Measurements from ENCODE around the gene FAM156A. TPM values are rescaled to one million over a fixed set of nuclear protein-coding genes. Genes with fewer than 3 reads are reported as not detected.
A peak's percentile ranks its signal among the peaks of the same experiment; 100 is the strongest.
"Not testable (repeated sequence)": the region's sequence is repeated elsewhere in the genome, so short reads cannot be mapped to it uniquely, and the experiment has no call there.

FAM156A gene
- total and polyA plus RNA-seq, 9 donors = 8.7 to 24.1 (median 17.2) TPM

- H3K27ac ChIP-seq = peak overlapping the region in 1 of 2 donors; percentile 23
- no peaks in the 10 kb centered on the region for H3K9me3 ChIP-seq
- H3K27me3 ChIP-seq = no peaks in the 10 kb centered on the region
- intact Hi-C loops (cut with DNase I) = no loop called here
- WGBS, 3 donors = 31 to 45% (median 33%) methylated on average over 5 of the region's 5 CpGs
- peak overlapping the region; percentile 13 for H3K4me3 ChIP-seq
- peaks cover 6% of the 10 kb centered on the region for H3K4me1 ChIP-seq (ENCODE audit: insufficient read depth)
- DNase-seq = peak in 1 of 5 donors; percentile 45
- no peak for TF ChIP-seq CTCF (IDR thresholded peaks at IDR 0.05)
- no peak for TF ChIP-seq EP300 (IDR thresholded peaks at IDR 0.05)
- TF ChIP-seq POLR2A (IDR thresholded peaks at IDR 0.05) = no peak
- no peaks in the 10 kb centered on the region for H3K36me3 ChIP-seq
Observed at GRCh38 chrX:52983321-52984000, 25.1 kb upstream of the FAM156A start.

DNA sequence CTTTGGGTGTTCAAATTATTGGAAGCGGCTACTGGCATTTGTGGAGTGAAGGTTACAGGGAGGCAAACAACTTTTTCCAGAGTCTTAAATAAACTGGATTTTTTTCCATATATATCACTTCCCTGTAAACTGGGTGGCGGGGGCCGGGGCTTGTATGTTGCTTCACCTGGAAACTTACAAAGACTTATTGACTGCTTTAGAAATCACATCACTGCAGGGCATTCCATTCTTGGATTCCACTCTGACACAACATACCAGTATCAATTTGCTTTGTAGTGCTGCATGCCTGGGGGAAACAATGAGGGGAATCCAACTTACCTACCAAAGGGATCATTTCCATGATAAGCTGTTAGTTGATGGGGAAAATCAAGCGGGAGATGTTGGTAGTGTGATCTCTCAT is 21.7 kb upstream of the FAM156A start:
- Histone ChIP-seq H3K27ac (no peak overlapping the region), H3K4me3 (no peak overlapping the region), H3K9me3 (no peaks in the 10 kb centered on the region), H3K27me3 (no peaks in the 10 kb centered on the region), H3K4me1 (ENCODE audit: insufficient read depth) (peaks cover 6% of the 10 kb centered on the region), H3K36me3 (no peaks in the 10 kb centered on the region)
- 57 to 79% (median 62%) methylated on average over 4 of the region's 4 CpGs for WGBS, 3 donors
- intact Hi-C loops (cut with DNase I) = no loop called here
- no peak for DNase-seq
- TF ChIP-seq EP300 (IDR thresholded peaks at IDR 0.05) (no peak), POLR2A (IDR thresholded peaks at IDR 0.05) (no peak), CTCF (IDR thresholded peaks at IDR 0.05) (no peak)

- H3K27me3 ChIP-seq = no peaks in the 10 kb centered on the region
- no peak overlapping the region for H3K27ac ChIP-seq
- H3K4me3 ChIP-seq = no peak overlapping the region
- 29 to 37% (median 29%) methylated on average over 4 of the region's 4 CpGs for WGBS, 3 donors
- no peaks in the 10 kb centered on the region for H3K9me3 ChIP-seq
- H3K36me3 ChIP-seq = no peaks in the 10 kb centered on the region
- TF ChIP-seq CTCF (IDR thresholded peaks at IDR 0.05) (no peak), EP300 (IDR thresholded peaks at IDR 0.05) (no peak), POLR2A (IDR thresholded peaks at IDR 0.05) (no peak)
- intact Hi-C loops (cut with DNase I) = no loop called here
- DNase-seq = peak in 2 of 5 donors; percentile 28 to 52
- peaks cover 6% of the 10 kb centered on the region for H3K4me1 ChIP-seq (ENCODE audit: insufficient read depth)
Observed at GRCh38 chrX:52979568-52979967, 21.2 kb upstream of the FAM156A start.

GRCh38 chrX:52977953-52978352 is 19.6 kb upstream of the FAM156A start:
- WGBS, 3 donors = 65 to 68% (median 68%) methylated on average over 2 of the region's 2 CpGs
- intact Hi-C loops (cut with DNase I) = no loop called here
- H3K4me3 ChIP-seq = no peak overlapping the region
- no peaks in the 10 kb centered on the region for H3K27me3 ChIP-seq
- H3K27ac ChIP-seq = no peak overlapping the region
- H3K4me1 ChIP-seq (ENCODE audit: insufficient read depth) = peaks cover 6% of the 10 kb centered on the region
- no peaks in the 10 kb centered on the region for H3K9me3 ChIP-seq
- TF ChIP-seq CTCF (IDR thresholded peaks at IDR 0.05) = no peak
- no peak for TF ChIP-seq POLR2A (IDR thresholded peaks at IDR 0.05)
- no peak for TF ChIP-seq EP300 (IDR thresholded peaks at IDR 0.05)
- no peak for DNase-seq
- no peaks in the 10 kb centered on the region for H3K36me3 ChIP-seq

GRCh38 chrX:52975576-52975975 is 17.3 kb upstream of the FAM156A start:
- intact Hi-C loops (cut with DNase I); H3K9me3 ChIP-seq; H3K4me3 ChIP-seq; H3K27me3 ChIP-seq; H3K27ac ChIP-seq; H3K4me1 ChIP-seq (ENCODE audit: insufficient read depth); H3K36me3 ChIP-seq: not testable (repeated sequence)
- 87 to 90% (median 87%) methylated on average over 11 of the region's 11 CpGs for WGBS, 3 donors
- peak in 1 of 5 donors; percentile 16 for DNase-seq

DNA sequence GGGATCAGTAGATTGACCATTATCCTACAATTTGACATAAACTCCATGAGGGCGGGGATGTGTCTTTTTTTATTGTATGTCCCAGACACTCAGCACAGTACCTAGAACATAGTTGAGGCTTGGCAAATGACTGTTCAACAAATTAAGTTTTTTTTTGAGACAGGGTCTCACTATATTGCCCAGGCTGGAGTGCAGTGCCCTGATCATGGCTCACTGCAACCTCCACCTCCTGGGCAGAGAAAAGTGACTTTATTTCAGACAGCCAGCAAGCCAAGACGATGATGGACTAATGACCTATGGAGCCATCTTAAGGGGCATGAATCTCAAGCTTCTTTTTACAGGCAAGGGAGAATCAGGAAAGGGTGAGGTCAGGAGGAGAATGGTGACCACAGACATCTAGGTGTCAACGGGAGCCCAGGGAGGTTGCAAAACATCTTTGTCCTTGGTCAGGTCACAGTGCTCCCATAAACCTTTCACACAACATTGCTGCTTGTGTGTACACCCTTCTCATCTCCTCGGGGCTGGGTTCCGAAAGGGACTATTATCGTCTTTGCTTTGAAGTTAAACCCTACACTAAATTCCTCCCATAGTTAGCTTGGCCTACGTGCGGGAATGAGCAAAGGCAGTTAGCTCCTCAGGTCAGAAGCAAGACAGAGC is 16.1 kb upstream of the FAM156A start:
- H3K36me3 ChIP-seq; H3K27me3 ChIP-seq; intact Hi-C loops (cut with DNase I); H3K4me1 ChIP-seq (ENCODE audit: insufficient read depth); H3K4me3 ChIP-seq; H3K9me3 ChIP-seq; H3K27ac ChIP-seq: not testable (repeated sequence)
- DNase-seq = peak in 1 of 5 donors; percentile 2
- WGBS, 3 donors = 43 to 54% (median 46%) methylated on average over 8 of the region's 8 CpGs

- WGBS, 3 donors = no CpG with 5 or more reads among the region's 10 CpGs
- H3K36me3 ChIP-seq; H3K27me3 ChIP-seq; H3K4me1 ChIP-seq (ENCODE audit: insufficient read depth); intact Hi-C loops (cut with DNase I); H3K27ac ChIP-seq; H3K4me3 ChIP-seq; H3K9me3 ChIP-seq; DNase-seq: not testable (repeated sequence)
Observed at GRCh38 chrX:52967922-52968321, 9.6 kb upstream of the FAM156A start.

All from ovary (tissue), 9 donors.